Calu3 (cell line): Measurements from ENCODE around the gene SPAG4. TPM values are rescaled to one million over a fixed set of nuclear protein-coding genes. Genes with fewer than 3 reads are reported as not detected.

ENCODE experiments used
- BruUV-seq: library from RNA; stranded (reverse); fragments of 400-500 nt; replicated peaks from 2 replicates; lab custom pipeline; 2021; lab: Mats Ljungman, UMichigan
- CTCF ChIA-PET: fragments of 300-600 bp; sonication (Branson Sonifier 250); formaldehyde crosslinking; loops from one replicate; lab custom pipeline; 2022; ENCODE audit warnings: antibody characterized with exemption; lab: Charles Lee
- DNase-seq: peaks from one replicate; pipeline ENCODE4 v3.0.0; 2022
- H3K27ac Mint-ChIP-seq: one replicate; pipeline ENCODE4 v1.8.0; 2022; ENCODE audit warnings: mixed read lengths; ENCODE audit not compliant: unreplicated experiment
- H3K27me3 Mint-ChIP-seq: one replicate; pipeline ENCODE4 v1.8.0; 2022; ENCODE audit warnings: mixed read lengths; ENCODE audit not compliant: unreplicated experiment
- H3K36me3 Mint-ChIP-seq: one replicate; pipeline ENCODE4 v1.8.0; 2022; ENCODE audit warnings: mild to moderate bottlenecking, moderate library complexity, mixed read lengths; ENCODE audit not compliant: insufficient read depth, unreplicated experiment
- H3K4me1 Mint-ChIP-seq: one replicate; pipeline ENCODE4 v1.8.0; 2022; ENCODE audit warnings: mild to moderate bottlenecking, low read depth, mixed read lengths; ENCODE audit not compliant: unreplicated experiment
- H3K4me3 Mint-ChIP-seq: one replicate; pipeline ENCODE4 v1.8.0; 2022; ENCODE audit warnings: mild to moderate bottlenecking, low read depth, moderate library complexity, mixed read lengths; ENCODE audit not compliant: unreplicated experiment
- H3K9me3 Mint-ChIP-seq: one replicate; pipeline ENCODE4 v1.8.0; 2022; ENCODE audit warnings: low read depth, mixed read lengths; ENCODE audit not compliant: unreplicated experiment
- intact Hi-C: fragments of 100-400 bp; cut with micrococcal nuclease; formaldehyde crosslinking; loops from one replicate; pipeline ENCODE4 v1.10.0; 2022; ENCODE audit not compliant: unreplicated experiment
- total RNA-seq: library from RNA; stranded (reverse); gene quantifications from 2 replicates; pipeline ENCODE4 v1.2.3, GENCODE V29; 2022
- TF ChIP-seq, protein P1 (sequence below): fragments of 200-600 bp; IDR thresholded peaks from one replicate; pipeline ENCODE4 v1.8.0; 2022; ENCODE audit warnings: antibody characterized with exemption; ENCODE audit not compliant: unreplicated experiment

Gene SPAG4
- total RNA-seq, 1 experiment from 2014 or later: 7.7 TPM

DNA sequence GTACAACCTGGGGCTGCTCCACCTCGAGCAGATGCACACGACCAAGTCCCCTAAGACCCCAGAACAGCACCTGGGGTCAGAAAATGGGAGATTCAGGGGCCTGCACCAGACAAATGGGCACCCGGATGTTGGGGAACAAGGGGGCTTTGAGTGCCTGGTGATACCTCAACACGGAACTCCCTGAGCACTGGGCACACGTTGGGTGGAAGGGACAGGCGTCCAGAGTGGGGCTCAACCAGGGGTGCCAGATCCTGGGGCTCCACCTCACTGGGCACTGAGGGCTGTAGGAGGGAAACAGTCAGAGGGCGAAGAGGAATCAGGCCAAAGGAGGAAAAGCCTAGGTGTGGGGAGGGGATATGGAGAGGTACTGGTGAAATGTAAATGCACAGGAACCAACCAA, 33.5 kb upstream of the SPAG4 start:
- intact Hi-C loops: no loop called here
- Mint-ChIP-seq H3K36me3 (peaks cover 13% of the 10 kb centered on the region), H3K9me3 (no peaks in the 10 kb centered on the region), H3K4me3 (no peak overlapping the region), H3K4me1 (peaks cover under 1% of the 10 kb centered on the region), H3K27me3 (no peaks in the 10 kb centered on the region), H3K27ac (no peak overlapping the region)
- TF ChIP-seq, protein P1, sequence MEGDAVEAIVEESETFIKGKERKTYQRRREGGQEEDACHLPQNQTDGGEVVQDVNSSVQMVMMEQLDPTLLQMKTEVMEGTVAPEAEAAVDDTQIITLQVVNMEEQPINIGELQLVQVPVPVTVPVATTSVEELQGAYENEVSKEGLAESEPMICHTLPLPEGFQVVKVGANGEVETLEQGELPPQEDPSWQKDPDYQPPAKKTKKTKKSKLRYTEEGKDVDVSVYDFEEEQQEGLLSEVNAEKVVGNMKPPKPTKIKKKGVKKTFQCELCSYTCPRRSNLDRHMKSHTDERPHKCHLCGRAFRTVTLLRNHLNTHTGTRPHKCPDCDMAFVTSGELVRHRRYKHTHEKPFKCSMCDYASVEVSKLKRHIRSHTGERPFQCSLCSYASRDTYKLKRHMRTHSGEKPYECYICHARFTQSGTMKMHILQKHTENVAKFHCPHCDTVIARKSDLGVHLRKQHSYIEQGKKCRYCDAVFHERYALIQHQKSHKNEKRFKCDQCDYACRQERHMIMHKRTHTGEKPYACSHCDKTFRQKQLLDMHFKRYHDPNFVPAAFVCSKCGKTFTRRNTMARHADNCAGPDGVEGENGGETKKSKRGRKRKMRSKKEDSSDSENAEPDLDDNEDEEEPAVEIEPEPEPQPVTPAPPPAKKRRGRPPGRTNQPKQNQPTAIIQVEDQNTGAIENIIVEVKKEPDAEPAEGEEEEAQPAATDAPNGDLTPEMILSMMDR: no peak
- CTCF ChIA-PET: no interaction called here
- DNase-seq: no peak
- BruUV-seq: no TSS peak

- TF ChIP-seq, protein P1: no peak
- Mint-ChIP-seq H3K4me1 (no peaks in the 10 kb centered on the region), H3K27ac (no peak overlapping the region), H3K9me3 (no peaks in the 10 kb centered on the region), H3K36me3 (peaks cover 13% of the 10 kb centered on the region), H3K27me3 (no peaks in the 10 kb centered on the region), H3K4me3 (no peak overlapping the region)
- CTCF ChIA-PET: interaction anchor here (1.2 kb wide), 1 partner anchor 12 kb away, joined by 3 read pairs; no protein-coding TSS in a partner anchor
- intact Hi-C loops: no loop called here
- no TSS peak for BruUV-seq
- no peak for DNase-seq
Measured at GRCh38 chr20:35582741-35583404, 32.8 kb upstream of the SPAG4 start.

DNA sequence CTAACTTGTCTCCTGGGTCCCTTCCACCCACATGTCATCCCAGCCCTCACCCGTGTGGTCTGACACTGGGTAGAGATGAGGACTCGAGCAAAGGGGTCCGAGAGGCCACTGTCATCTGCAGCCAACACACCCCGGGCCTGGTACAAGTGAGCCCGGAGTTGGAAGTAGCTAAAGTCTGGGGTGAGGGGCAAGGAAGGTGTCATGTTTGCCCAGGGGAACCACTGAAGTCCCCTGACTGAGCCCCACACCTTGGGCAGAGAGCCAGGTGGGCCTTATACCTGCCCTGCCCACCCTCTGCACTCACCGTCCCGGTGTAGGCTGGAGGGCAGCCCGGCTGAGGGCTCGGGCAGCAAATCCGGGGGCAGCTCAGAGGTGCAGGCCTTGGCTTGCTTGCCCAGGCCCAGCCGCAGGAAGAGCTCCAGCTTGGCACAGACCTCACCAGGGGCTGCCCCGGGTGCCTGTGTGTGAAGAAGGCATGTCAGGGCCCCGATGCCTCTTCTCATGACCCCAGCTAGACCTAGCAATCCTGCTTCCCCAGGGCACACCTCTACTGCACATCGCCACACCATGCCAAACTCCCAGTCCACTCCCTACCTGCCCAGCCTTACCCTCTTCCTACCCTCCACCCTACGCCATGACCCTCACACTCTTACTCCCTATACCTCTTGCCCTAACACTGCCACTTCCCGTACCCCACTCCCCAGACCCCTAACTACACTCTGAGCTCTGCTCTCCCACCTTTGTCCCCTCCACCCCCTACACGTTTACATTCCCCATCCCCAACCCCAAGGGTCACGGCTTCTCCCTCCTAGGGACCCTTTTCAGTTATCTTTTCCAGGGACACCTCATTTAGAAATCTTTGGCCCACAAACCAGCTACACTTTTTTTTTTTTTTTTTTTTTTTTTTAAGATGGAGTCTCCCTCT, 31.7 kb upstream of the SPAG4 start:
- Mint-ChIP-seq H3K27ac (no peak overlapping the region), H3K4me3 (no peak overlapping the region), H3K4me1 (no peaks in the 10 kb centered on the region), H3K9me3 (no peaks in the 10 kb centered on the region), H3K36me3 (peaks cover 13% of the 10 kb centered on the region), H3K27me3 (no peaks in the 10 kb centered on the region)
- BruUV-seq: no TSS peak
- TF ChIP-seq, protein P1: no peak
- CTCF ChIA-PET: interaction anchor here (0.6 to 1.2 kb wide), 3 partner anchors 11 to 35 kb away, joined by 3 to 4 read pairs (median 3); no protein-coding TSS in a partner anchor
- DNase-seq: no peak
- intact Hi-C loops: no loop called here

DNA sequence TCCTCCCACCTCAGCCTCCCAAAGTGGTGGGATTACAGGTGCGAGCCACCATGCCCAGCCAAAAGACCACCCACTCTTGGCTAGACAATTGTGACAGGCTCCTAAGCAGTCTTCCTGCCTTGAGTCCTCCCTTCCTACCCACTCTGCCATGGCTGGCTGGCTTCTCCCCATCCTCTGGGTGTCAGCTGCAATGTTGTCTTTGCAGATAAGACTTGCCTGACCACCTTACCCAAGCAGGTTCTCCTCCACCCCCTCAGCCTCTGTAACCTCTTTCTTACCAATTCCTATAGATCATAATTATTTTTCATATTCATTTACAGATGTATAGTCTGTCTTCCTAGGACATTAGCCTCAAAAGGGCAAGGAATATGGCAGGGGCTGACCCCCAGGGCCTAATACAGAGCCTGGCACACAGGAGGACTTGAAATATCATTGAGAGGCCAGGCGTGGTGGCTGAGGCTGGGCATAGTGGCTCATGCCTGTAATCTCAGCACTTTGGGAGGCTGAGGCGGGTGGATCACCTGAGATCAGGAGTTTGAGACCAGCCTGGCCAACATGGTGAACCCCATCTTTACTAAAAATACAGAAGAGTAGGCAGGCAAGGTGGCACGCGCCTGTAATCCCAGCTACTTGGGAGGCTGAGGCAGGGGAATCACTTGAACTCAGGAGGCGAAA, 28.7 kb upstream of the SPAG4 start:
- no peak for DNase-seq
- H3K4me3 Mint-ChIP-seq: no peak overlapping the region

More for the DNA sequence above, 28.7 kb upstream of the SPAG4 start:
- CTCF ChIA-PET: interaction anchor here (0.6 kb wide), 1 partner anchor 18 kb away, joined by 4 read pairs; no protein-coding TSS in a partner anchor
- no peaks in the 10 kb centered on the region for H3K9me3 Mint-ChIP-seq
- intact Hi-C loops: no loop called here
- TF ChIP-seq, protein P1: no peak
- BruUV-seq: no TSS peak
- no peaks in the 10 kb centered on the region for H3K27me3 Mint-ChIP-seq
- peaks cover 14% of the 10 kb centered on the region for H3K36me3 Mint-ChIP-seq
- H3K27ac Mint-ChIP-seq: no peak overlapping the region
- no peaks in the 10 kb centered on the region for H3K4me1 Mint-ChIP-seq
